PC-9 (cell line): ENCODE data around the gene PAOX. TPM values are rescaled to one million over a fixed set of nuclear protein-coding genes. Genes with fewer than 3 reads are reported as not detected.

Experiments
- BruUV-seq: library from RNA; stranded (reverse); fragments of 400-500 nt; replicated peaks from 2 replicates; lab custom pipeline; 2021; lab: Mats Ljungman, UMichigan
- CTCF ChIA-PET: fragments of 300-600 bp; sonication (Branson Sonifier 250); formaldehyde crosslinking; loops from one replicate; lab custom pipeline; 2022; ENCODE audit warnings: antibody characterized with exemption; lab: Charles Lee
- POLR2A ChIA-PET: fragments of 300-600 bp; sonication (Branson Sonifier 250); formaldehyde crosslinking; loops from one replicate; lab custom pipeline; 2022; ENCODE audit warnings: antibody characterized with exemption; ENCODE audit not compliant: unreplicated experiment; lab: Charles Lee
- DNase-seq, 2 experiments: peaks; one replicate each; pipeline versions ENCODE4 v3.0.0 to v3.0.0-alpha.2; 2015 to 2022; ENCODE audit warnings: mixed read lengths in 1 of 2
- H2AFZ ChIP-seq: fragments of 200-600 bp; sonication (generic); 2 replicates; pipeline ENCODE4 v1.8.1; 2017; ENCODE audit warnings: antibody characterized with exemption
- H3F3A ChIP-seq: fragments of 200-600 bp; sonication (generic); 2 replicates; pipeline ENCODE4 v1.8.1; 2017; ENCODE audit warnings: antibody characterized with exemption, mild to moderate bottlenecking, low read depth; ENCODE audit not compliant: insufficient read depth
- H3K27ac ChIP-seq: fragments of 200-600 bp; sonication (generic); 2 replicates; pipeline ENCODE4 v1.6.1; 2016; ENCODE audit warnings: mixed run types
- H3K27me3 ChIP-seq: fragments of 200-600 bp; sonication (generic); 2 replicates; pipeline ENCODE4 v1.6.1; 2016; ENCODE audit warnings: low read depth, mixed run types; ENCODE audit not compliant: insufficient read depth
- H3K36me3 ChIP-seq: fragments of 200-600 bp; sonication (generic); 2 replicates; pipeline ENCODE4 v1.6.1; 2016; ENCODE audit warnings: low read depth, mixed run types
- H3K4me1 ChIP-seq: fragments of 200-600 bp; sonication (generic); replicated peaks from 2 replicates; pipeline ENCODE4 v1.6.1; 2016; ENCODE audit warnings: mixed run types; ENCODE audit not compliant: insufficient read depth
- H3K4me2 ChIP-seq: fragments of 200-600 bp; sonication (generic); 2 replicates; pipeline ENCODE4 v1.6.1; 2017; ENCODE audit warnings: mixed run types
- H3K4me3 ChIP-seq: fragments of 200-600 bp; sonication (generic); 2 replicates; pipeline ENCODE4 v1.6.1; 2016; ENCODE audit warnings: mixed run types
- H3K79me2 ChIP-seq: fragments of 200-600 bp; sonication (generic); 2 replicates; pipeline ENCODE4 v1.6.1; 2017; ENCODE audit warnings: low read depth, mixed run types
- H3K9me2 ChIP-seq: fragments of 200-600 bp; sonication (generic); 2 replicates; pipeline ENCODE4 v1.8.1; 2017; ENCODE audit warnings: mild to moderate bottlenecking; ENCODE audit not compliant: insufficient read depth
- H3K9me3 ChIP-seq: fragments of 200-600 bp; sonication (generic); 2 replicates; pipeline ENCODE4 v1.8.1; 2016; ENCODE audit warnings: low read depth; ENCODE audit not compliant: insufficient read depth
- H4K20me1 ChIP-seq: fragments of 200-600 bp; sonication (generic); 2 replicates; pipeline ENCODE4 v1.8.1; 2017; ENCODE audit not compliant: insufficient read depth
- CTCF ChIP-seq: fragments of 200-600 bp; sonication (generic); conservative IDR thresholded peaks from 2 replicates; pipeline ENCODE4 v1.6.1; 2017; ENCODE audit warnings: mixed run types, antibody characterized with exemption, mild to moderate bottlenecking, moderate library complexity
- EZH2 ChIP-seq: fragments of 200-600 bp; sonication (generic); IDR thresholded peaks from 2 replicates; pipeline ENCODE4 v1.8.0; 2017; ENCODE audit warnings: antibody characterized with exemption, low read depth
- intact Hi-C: fragments of 100-400 bp; cut with micrococcal nuclease; formaldehyde crosslinking; loops from one replicate; pipeline ENCODE4 v1.10.0; 2022; ENCODE audit not compliant: unreplicated experiment
- total RNA-seq: library from RNA; stranded (reverse); gene quantifications from 2 replicates; pipeline ENCODE4 v1.2.3, GENCODE V29; 2021

The PAOX gene
- total RNA-seq, 1 experiment from 2014 or later = 5.7 TPM

GRCh38 chr10:133401981-133402725, 23.1 kb downstream of the PAOX start:
- Histone ChIP-seq H3K4me1 (no peaks in the 10 kb centered on the region), H3K4me3 (no peak overlapping the region), H3K9me2 (no peaks in the 10 kb centered on the region), H3K36me3 (no peaks in the 10 kb centered on the region; the same call in 1 of the 2 replicates), H3K9me3 (no peaks in the 10 kb centered on the region), H3F3A (no peaks in the 10 kb centered on the region), H2AFZ (no peak overlapping the region), H3K79me2 (0 out of 2 replicates have a peak, but pooled peaks cover 5% of the 10 kb centered on the region), H3K27me3 (no peaks in the 10 kb centered on the region), H4K20me1 (no peaks in the 10 kb centered on the region), H3K4me2 (no peak overlapping the region), H3K27ac (no peak overlapping the region)
- DNase-seq = no peak
- no peak for TF ChIP-seq EZH2
- no peak for TF ChIP-seq CTCF
- no TSS peak for BruUV-seq
- ChIA-PET POLR2A (no interaction called here), CTCF (no interaction called here)
- intact Hi-C loops = no loop called here

GRCh38 chr10:133403359-133403758, 24.3 kb downstream of the PAOX start:
- H2AFZ ChIP-seq = no peak overlapping the region
- no TSS peak for BruUV-seq
- no peaks in the 10 kb centered on the region for H3K9me3 ChIP-seq
- ChIA-PET CTCF (no interaction called here), POLR2A (no interaction called here)
- no peak overlapping the region for H3K27ac ChIP-seq
- H3K4me2 ChIP-seq = no peak overlapping the region
- no peaks in the 10 kb centered on the region for H4K20me1 ChIP-seq
- no peaks in the 10 kb centered on the region for H3K27me3 ChIP-seq
- no peak for TF ChIP-seq CTCF
- TF ChIP-seq EZH2 = no peak
- no peak overlapping the region for H3K4me3 ChIP-seq
- intact Hi-C loops = no loop called here
- peaks cover 6% of the 10 kb centered on the region; the same call in 1 of the 2 replicates for H3K79me2 ChIP-seq
- H3F3A ChIP-seq = no peaks in the 10 kb centered on the region
- DNase-seq = no peak
- no peaks in the 10 kb centered on the region; the same call in 1 of the 2 replicates for H3K36me3 ChIP-seq
- H3K9me2 ChIP-seq = no peaks in the 10 kb centered on the region
- no peaks in the 10 kb centered on the region for H3K4me1 ChIP-seq

- no peaks in the 10 kb centered on the region for H4K20me1 ChIP-seq
- H2AFZ ChIP-seq = no peak overlapping the region
- H3F3A ChIP-seq = no peaks in the 10 kb centered on the region
- ChIA-PET POLR2A (no interaction called here), CTCF (no interaction called here)
- no peak overlapping the region for H3K4me2 ChIP-seq
- no peak for DNase-seq
- TF ChIP-seq CTCF (no peak), EZH2 (no peak)
- no TSS peak for BruUV-seq
- intact Hi-C loops = no loop called here
- H3K79me2 ChIP-seq = peaks cover 10% of the 10 kb centered on the region; the same call in 1 of the 2 replicates
- no peak overlapping the region for H3K27ac ChIP-seq
- H3K9me2 ChIP-seq = no peaks in the 10 kb centered on the region
- H3K9me3 ChIP-seq = no peaks in the 10 kb centered on the region
- no peaks in the 10 kb centered on the region; the same call in 1 of the 2 replicates for H3K36me3 ChIP-seq
- no peaks in the 10 kb centered on the region for H3K4me1 ChIP-seq
- no peaks in the 10 kb centered on the region for H3K27me3 ChIP-seq
- no peak overlapping the region for H3K4me3 ChIP-seq
Observed at GRCh38 chr10:133403784-133404183, 24.7 kb downstream of the PAOX start.
